Thyroid gland (tissue), 4 donors: ENCODE measurements around the gene TUBB1.
"Not testable (repeated sequence)": the region's sequence is repeated elsewhere in the genome, so short reads cannot be mapped to it uniquely, and the experiment has no call there.

ENCODE experiments used
- CTCF ChIP-seq, 6 experiments: fragments of 200-600 bp in 3 of 6; fragments of 450-650 bp in 3 of 6; sonication (generic) in 3 of 6; IDR thresholded peaks; one replicate each; pipeline ENCODE4 v1.5.1; 2016 to 2019; ENCODE audit warnings: antibody characterized with exemption in 6 of 6, mild to moderate bottlenecking in 2 of 6, inconsistent platforms in 1 of 6, moderate library complexity in 1 of 6
- POLR2A ChIP-seq, 2 donors: fragments of 450-650 bp; IDR thresholded peaks; one replicate each; pipeline ENCODE4 v1.6.1; 2017; ENCODE audit warnings: antibody characterized with exemption in 2 of 2, mild to moderate bottlenecking in 2 of 2, moderate library complexity in 1 of 2

GRCh38 chr20:59041487-59041886, 22.3 kb downstream of the TUBB1 start:
- not testable (repeated sequence) for TF ChIP-seq CTCF, POLR2A (IDR thresholded peaks at IDR 0.05)
